ENCODE measurements around the gene IGF1R.

DNA sequence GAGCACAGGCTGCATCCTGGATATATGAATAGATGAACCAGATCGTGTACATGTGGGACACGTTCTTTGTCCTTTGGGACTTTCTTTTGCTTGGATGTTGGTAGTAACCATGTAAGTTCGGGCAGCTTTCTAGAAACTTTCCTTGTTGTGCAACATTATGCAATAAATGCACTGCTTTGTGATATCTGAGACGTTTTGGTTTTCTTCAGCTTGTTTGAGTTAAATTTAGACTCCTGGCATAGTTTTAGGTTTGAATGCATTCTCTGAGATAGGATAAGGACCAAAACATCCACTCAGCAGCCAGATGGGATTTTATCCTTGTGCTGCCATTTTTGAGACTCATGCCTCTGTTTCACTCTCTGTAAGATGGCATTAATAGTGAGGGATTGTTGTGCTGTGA is 158.9 kb downstream of the IGF1R start:
- no peak for TF ChIP-seq CTCF (IDR thresholded peaks at IDR 0.05; ENCODE audit: insufficient read depth, low read length, poor library complexity, severe bottlenecking)
- no peak for TF ChIP-seq EZH2phosphoT487 (conservative IDR thresholded peaks at IDR 0.05; ENCODE audit: low read length)
